HG02588 (cell line): Measurements from ENCODE around the gene ARHGEF3.

Source experiments
- ATAC-seq: cut with Tn5 transposase; IDR thresholded peaks from one replicate; pipeline ENCODE4 v1.9.1; 2021; ENCODE audit warnings: mild to moderate bottlenecking, moderate library complexity; ENCODE audit not compliant: unreplicated experiment

ARHGEF3 gene

DNA sequence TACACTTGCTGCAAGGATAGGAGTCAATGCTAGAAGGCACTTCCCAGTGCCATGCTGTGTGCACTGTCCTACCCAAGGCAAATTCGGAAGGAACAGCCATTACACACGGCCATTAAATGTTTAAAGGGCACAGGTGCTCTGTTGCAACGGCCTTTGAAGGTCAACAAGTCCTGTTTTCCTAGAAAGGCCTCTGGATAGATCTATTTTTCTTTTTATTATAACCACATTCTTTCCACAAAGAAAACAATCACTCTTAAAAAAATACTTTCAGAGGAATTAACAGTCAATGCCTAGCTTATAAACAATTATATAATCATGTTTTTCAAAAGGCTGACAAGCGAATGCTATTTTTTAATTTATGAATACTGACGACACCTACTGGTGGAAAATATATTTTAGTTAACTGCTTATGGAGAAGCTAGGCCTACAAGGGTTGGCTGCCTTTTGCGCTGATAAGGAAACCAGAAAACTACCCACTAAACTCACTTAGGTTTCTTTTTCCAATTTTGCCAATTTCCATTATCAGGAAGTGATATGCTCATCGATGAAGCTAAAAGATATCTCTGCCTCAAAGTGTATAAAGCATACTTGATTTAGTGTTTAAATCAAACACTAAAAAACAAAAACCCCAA is 2.4 kb downstream of the ARHGEF3 start:
- ATAC-seq = no peak

- no peak for ATAC-seq
Observed at GRCh38 chr3:56796996-56797395, 4.8 kb downstream of the ARHGEF3 start.

GRCh38 chr3:56796202-56796601 is 5.5 kb downstream of the ARHGEF3 start:
- ATAC-seq = no peak

DNA sequence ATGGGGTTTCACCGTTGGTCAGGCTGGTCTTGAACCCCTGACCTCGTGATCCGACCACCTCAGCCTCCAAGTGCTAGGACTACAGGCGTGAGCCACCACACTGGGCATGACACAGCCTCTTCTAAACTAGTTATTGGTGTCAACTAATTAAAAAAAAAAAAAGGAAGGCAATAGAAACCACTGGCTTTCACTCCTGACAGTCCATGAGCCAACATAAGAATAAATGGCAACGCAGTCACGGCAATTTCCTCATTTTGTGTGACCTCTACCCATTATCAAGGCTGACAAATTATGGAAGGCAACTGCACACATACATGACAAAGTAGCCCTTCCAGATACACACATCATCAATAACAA is 5.9 kb downstream of the ARHGEF3 start:
- ATAC-seq = no peak

DNA sequence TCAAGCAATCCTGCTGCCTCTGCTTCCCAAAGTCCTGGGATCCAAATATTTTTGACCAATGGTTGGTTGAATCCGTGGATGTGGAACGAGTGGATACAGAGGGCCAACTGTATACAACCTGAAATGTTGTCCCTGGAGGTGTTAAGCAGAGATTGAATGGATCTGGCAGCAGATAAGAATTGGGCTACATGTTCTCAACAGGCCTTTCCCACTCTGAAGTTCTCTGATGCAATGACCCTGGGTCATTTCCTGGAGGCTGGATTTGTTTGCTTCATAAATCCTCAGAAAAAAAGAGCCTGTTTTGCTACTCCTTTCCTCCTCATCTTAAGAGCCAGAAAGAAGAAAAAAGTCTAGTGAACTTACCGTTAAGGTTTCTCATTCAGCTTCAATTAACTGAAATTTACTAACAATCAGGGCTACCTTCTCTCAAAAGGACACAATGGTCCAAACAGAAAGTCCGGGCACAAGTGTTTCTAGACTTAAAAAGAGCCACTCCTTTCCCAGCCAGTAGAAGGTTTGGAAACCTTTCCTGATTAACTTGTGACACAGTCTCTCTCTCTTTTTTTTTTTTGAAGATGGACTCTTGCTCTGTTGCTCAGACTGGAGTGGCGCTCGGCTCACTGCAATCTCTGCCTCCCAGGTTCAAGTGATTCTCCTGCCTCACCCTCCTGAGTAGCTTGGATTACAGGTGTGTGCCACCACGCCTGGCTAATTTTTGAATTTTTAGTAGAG is 6.5 kb downstream of the ARHGEF3 start:
- ATAC-seq = no peak

GRCh38 chr3:56792193-56792592 is 9.6 kb downstream of the ARHGEF3 start:
- no peak for ATAC-seq

GRCh38 chr3:56790016-56790821 is 11.5 kb downstream of the ARHGEF3 start:
- ATAC-seq = no peak

DNA sequence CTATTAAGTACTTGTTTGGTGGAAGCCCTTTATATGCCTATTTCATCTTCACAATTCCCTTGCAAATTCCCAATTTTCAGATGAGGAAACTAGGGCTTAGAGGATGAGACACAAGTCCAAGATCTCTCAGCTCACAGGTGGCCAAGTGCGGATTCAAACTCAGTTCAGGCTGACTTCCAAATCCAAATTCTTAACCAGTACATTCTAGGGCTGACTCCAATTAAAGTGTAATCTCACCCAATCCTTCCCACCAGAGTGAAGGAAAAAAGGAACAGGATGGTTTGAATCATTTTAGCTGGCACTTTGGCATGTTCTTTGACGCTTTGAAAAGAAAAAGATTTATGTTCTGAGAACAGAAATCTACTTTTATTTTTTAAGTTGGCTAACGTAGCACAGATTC is 12.7 kb downstream of the ARHGEF3 start:
- ATAC-seq = no peak

DNA sequence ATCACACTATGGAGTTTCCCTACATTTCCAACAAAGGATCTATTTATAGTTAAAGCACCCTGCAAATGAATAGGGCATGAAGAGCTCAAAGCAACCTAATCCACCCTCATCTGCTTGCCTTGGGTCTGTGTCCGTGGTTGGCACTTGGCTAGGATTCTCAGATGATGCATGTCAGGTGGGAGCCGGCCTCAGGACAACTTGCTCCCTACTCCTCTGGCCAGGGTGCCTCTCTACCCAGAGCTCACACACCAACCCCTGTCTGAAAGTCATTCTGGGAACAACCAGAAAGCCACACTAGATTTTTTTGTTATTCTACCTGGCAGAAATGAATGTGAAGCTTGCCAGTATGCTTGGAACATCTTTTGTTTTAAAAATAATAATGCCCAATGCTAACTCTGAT is 13.2 kb downstream of the ARHGEF3 start:
- no peak for ATAC-seq

DNA sequence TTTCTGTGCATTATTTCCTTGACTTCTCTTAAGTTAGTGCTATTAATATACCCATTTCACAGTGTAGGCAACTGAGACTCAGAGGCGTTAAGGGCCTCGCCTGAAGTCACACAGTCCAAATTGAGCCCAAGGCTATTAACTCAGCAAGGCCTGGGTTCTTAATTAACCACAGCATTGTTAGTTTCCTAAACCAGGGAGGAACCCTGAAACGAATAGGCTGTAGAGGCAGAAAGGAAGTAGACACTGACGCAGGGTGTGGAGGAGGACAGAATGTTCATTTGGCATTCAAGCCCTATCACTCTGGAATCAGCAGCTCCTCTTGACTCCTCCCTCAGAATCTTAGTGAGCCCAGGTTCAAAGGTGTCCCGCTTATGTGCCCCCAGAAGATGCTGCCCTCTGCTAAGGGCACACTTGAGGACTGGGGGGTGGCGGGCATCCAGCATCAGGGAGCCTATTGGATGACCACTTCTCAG is 13.9 kb downstream of the ARHGEF3 start:
- ATAC-seq = no peak

GRCh38 chr3:56787258-56787775 is 14.4 kb downstream of the ARHGEF3 start:
- ATAC-seq = no peak

GRCh38 chr3:56785499-56785898 is 16.2 kb downstream of the ARHGEF3 start:
- no peak for ATAC-seq

- ATAC-seq = no peak
Observed at GRCh38 chr3:56784448-56785001, 17.2 kb downstream of the ARHGEF3 start.

DNA sequence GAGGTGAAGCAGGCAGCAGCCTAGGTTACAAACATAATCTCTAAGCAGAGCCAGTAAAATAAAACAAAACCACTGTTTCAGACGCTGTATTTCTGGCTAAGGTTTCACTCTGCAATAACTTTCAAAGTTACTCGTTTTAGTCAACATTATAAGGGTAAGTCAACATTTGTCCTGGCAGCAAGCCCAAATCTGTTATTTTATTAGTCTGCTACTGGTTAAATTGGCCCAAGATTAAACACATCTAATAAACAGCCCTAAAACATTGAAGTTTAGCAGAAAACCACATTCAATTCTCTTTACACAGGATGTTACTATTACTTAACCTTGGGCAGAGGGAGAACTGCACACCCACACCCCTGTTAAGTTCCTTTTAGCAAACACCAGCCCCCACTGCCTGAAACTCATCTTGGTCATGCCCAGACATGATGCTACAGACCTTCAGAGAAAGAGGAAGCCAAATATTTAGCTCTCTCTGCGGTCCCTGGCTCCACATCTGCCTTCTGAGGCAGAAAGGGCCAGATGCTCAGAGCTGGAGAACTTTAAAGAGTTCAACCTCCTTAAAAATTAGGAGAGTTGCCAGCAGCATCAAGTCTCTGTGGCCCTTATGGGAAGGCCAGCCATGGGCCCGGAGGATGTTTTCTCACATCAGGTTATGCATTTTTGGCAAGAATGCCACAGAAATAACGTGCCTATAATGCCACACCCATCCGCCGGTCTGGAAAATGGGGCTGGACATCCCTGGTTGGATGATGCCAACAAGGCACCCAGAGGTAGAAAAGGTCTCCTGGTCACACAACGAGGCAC is 17.9 kb downstream of the ARHGEF3 start:
- ATAC-seq = peak; percentile 97

DNA sequence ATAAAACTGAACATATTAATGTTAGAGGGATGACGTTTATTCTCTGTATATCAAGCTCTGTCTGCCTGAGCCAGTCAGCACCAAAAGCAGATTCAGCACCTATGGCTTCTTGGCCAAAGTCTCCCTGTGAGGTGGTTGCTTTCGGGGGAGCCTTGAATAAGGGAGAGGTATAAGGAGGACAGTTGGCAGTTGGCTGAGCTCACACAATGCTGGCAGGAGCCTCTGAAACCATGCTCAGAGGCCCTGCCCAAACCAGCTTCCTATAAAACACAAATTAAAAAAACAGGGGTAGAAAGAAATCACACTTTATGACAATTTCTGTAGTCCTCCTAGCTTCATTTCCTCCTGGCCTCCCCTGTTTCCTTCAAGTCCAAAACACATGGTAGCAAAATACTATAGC is 18.8 kb downstream of the ARHGEF3 start:
- no peak for ATAC-seq

DNA sequence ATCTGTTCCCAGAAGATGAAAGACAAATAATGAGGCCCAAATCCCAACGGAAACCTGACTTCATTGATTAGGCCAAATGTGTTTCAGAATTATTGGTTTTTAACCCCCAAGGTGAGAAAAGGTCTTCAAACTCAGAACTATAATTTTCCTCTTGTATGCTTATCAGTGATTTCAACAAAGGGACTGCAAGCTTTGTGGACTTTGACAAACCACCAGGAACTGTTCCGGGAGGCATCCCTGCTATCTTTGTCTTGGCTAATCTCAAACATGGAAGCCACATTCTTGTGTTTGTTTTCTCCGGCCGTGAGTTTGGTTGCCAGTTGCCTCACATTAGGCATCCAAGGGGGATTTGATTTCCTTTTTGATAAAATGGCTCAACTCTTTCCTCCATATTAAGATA is 19.5 kb downstream of the ARHGEF3 start:
- no peak for ATAC-seq

- ATAC-seq = no peak
Observed at GRCh38 chr3:56781762-56782161, 20.0 kb downstream of the ARHGEF3 start.

- no peak for ATAC-seq
Observed at GRCh38 chr3:56780936-56781335, 20.8 kb downstream of the ARHGEF3 start.

DNA sequence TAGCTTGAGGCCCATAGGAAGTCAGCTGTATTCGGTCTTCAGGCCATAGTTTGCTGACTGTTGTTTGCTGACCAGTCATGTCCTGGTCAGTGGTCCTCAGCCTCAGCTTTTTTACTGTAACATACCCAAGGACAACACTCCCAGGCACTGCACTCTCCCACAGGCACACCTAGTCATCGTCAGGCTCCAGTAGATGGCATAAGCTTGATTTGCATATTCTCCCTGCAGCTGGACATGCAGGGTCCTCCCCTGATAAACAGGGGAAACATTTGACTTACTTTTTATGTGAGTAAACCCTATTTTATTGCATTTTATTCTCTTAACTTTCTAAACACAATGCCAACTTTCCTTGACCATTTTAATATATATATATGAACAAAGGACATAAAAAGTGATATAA is 22.9 kb downstream of the ARHGEF3 start:
- no peak for ATAC-seq

DNA sequence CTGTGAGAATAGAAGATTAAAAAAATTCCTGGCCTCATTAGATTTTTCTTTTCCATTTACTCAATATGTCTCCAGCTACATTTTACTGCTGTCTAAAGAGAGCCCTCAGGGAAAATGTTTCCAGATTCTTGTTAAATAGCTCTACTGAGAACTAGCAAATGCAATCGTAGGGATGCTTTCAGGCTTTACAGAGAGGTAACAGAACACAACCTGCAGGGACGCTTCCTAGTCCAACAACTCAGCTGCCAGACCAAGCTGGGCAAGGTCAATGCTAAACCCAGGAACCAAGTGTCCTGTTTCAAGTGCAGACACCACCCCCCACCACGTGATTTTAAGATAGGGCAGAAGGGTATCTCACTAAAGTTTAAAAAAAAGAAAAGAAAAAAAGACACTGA is 25.2 kb downstream of the ARHGEF3 start:
- no peak for ATAC-seq
